Heart right ventricle (tissue), 16 donors: Measurements from ENCODE around the gene ITFG1. TPM values are rescaled to one million over a fixed set of nuclear protein-coding genes. Genes with fewer than 3 reads are reported as not detected.

Experiments used
- ATAC-seq, 8 donors: fragments of 200-7000 bp; cut with Tn5 transposase; one replicate each; pipeline ENCODE4 v1.9.1; 2020; ENCODE audit warnings: mild to moderate bottlenecking in 8 of 8, moderate library complexity in 8 of 8, moderate number of reproducible peaks in 1 of 8
- DNase-seq, 2 donors: peaks; one replicate each; pipeline ENCODE4 v3.0.0-alpha.2; 2020
- H3K27ac ChIP-seq, 10 donors: fragments of 200-600 bp; sonication (generic) in 2 of 10; one replicate each; pipeline versions ENCODE4 v1.5.0 to v1.8.0; 2020 to 2022; ENCODE audit warnings: mild to moderate bottlenecking in 3 of 10
- H3K27me3 ChIP-seq, 7 donors: fragments of 200-600 bp; one replicate each; pipeline ENCODE4 v1.8.0; 2021 to 2022; ENCODE audit warnings: mild to moderate bottlenecking in 2 of 7
- H3K36me3 ChIP-seq, 9 donors: fragments of 200-600 bp; sonication (generic) in 1 of 9; one replicate each; pipeline versions ENCODE4 v1.5.0 to v1.8.0; 2020 to 2022; ENCODE audit warnings: mild to moderate bottlenecking in 2 of 9
- H3K4me1 ChIP-seq, 9 donors: fragments of 200-600 bp; sonication (generic) in 1 of 9; one replicate each; pipeline versions ENCODE4 v1.5.0 to v1.8.0; 2020 to 2022; ENCODE audit warnings: mild to moderate bottlenecking in 4 of 9
- H3K4me3 ChIP-seq, 10 donors: fragments of 200-600 bp; sonication (generic) in 2 of 10; one replicate each; pipeline versions ENCODE4 v1.5.0 to v1.8.0; 2020 to 2022; ENCODE audit warnings: mild to moderate bottlenecking in 7 of 10, moderate library complexity in 2 of 10
- H3K9me3 ChIP-seq, 11 donors: fragments of 200-600 bp in 10 of 11; sonication (generic) in 2 of 11; one replicate each; pipeline versions ENCODE4 v1.5.0 to v1.8.0; 2013 to 2022; ENCODE audit warnings: mild to moderate bottlenecking in 2 of 11, control low read depth in 1 of 11, moderate library complexity in 1 of 11
- WGBS, 2 donors: extraction: QIAGEN DNeasy Blood & Tissue Kit; methylation state at CpG; one replicate each; pipeline ENCODE4 v1.1.7; 2013; ENCODE audit warnings: inconsistent platforms in 1 of 2; 5-methylcytosine and 5-hydroxymethylcytosine counted together
- intact Hi-C, 10 donors: fragments of 100-400 bp; cut with DNase I; formaldehyde crosslinking; loops; one replicate each; pipeline versions ENCODE4 v1.11.1 to v1.14.2; 2022
- polyA plus RNA-seq, 2 donors: library from polyadenylated mRNA; stranded (reverse); fragments of 200-250 nt; gene quantifications; one replicate each; pipeline ENCODE4 v1.2.3, GENCODE V29; 2013
- total RNA-seq, 10 donors: library from RNA; stranded (reverse); fragmentation: NEBNext Ultra II Directional in 3 of 10; extraction: Animal tissue kit (Norgen Biotek cat#: 25700) in 3 of 10; gene quantifications; one replicate each; pipeline versions ENCODE4 v1.2.1 to v1.2.4, GENCODE V29; 2021 to 2023
- TF ChIP-seq, protein P1 (sequence below), 9 donors: fragments of 200-600 bp; sonication (generic) in 2 of 9; IDR thresholded peaks; one replicate each; pipeline versions ENCODE4 v1.5.0 to v1.8.0; 2021 to 2022; ENCODE audit warnings: antibody characterized with exemption in 9 of 9, mild to moderate bottlenecking in 5 of 9, moderate library complexity in 1 of 9
- donor health status: Arrhythmogenic right ventricular cardiomyopathy.
- donor health status: ischemic (EF 13 %, LVEDD 7.1; RV severe dilation, severe dysfunction).
- donor health status: healthy with polysubstance abuse.
- donor health status: DM: no; HTN: yes; CAD: no.
- donor health status: DM: no; HTN: no; CAD: no.
- donor health status: ischemic (EF 25% LVEDD 6.9; RV normal size, moderate dysfunction).
- donor health status: ischemic (EF 25% LVEDD 5.7; RV mildly dilated, moderate dysfunction).
- donor health status: healthy.
- donor health status: DM: yes; HTN: yes; CAD: no.
- donor health status: Ischemic cardiomyopathy.
- donor health status: ischemic (EF 35%, LVEDD 5.7; RV mildly dilated, moderate dysfunction).
- donor health status: nonischemic (EF 11% LVEDD 7.7; RV severe dilation, severe dysfunction).
- donor health status: DM: yes; HTN: yes; CAD: no.
- donor health status: PGD.
- donor health status: ischemic (EF 29% LVEDD 5.4; RV normal size, mild dysfunction).
- donor health status: nonischemic (EF 23%, LVEDD 6.1; RV moderate dilation, normal function).

ITFG1 gene
- total and polyA plus RNA-seq, 12 donors: 10.1 to 94.5 (median 72.3) TPM

DNA sequence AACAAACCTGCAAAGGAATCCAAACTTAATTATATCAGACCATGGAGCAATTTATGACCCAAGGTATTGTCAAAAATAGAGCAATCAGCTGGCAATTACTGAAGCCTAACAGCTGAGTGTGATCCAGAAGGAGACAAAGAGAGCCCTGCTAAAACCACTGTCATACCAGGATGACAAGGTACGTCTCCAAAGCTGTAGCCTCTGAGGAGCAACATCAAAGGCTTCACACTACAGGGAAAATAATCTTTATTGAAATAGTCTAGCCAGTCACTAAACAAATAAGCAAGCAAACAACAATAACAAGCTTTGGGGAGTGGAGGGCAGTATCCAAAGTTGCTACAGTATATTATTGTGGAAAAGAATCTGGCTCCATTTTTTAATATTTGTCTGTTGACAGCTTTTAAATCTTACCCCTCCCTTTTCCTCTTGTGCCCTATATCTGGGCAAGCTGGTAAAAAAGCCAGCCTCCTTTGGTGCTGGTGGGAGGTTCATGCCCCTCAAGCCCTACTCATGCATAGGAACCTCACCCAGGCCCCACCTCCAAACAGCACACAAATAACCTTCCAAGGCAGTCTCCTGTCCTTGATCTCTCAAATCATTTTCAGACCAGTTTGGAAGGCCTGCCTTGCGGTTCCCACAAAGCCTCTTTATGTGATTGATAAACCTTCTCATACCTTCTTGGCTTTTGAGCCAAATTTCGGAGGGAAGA is 73.7 kb downstream of the ITFG1 start:
- H3K4me1 ChIP-seq: peaks cover 0 to 10% (median 0%) of the 10 kb centered on the region in 9 donors
- no peaks in the 10 kb centered on the region for H3K27me3 ChIP-seq
- 85 to 91% methylated on average over 3 of the region's 3 CpGs for WGBS, 2 donors
- TF ChIP-seq, protein P1, sequence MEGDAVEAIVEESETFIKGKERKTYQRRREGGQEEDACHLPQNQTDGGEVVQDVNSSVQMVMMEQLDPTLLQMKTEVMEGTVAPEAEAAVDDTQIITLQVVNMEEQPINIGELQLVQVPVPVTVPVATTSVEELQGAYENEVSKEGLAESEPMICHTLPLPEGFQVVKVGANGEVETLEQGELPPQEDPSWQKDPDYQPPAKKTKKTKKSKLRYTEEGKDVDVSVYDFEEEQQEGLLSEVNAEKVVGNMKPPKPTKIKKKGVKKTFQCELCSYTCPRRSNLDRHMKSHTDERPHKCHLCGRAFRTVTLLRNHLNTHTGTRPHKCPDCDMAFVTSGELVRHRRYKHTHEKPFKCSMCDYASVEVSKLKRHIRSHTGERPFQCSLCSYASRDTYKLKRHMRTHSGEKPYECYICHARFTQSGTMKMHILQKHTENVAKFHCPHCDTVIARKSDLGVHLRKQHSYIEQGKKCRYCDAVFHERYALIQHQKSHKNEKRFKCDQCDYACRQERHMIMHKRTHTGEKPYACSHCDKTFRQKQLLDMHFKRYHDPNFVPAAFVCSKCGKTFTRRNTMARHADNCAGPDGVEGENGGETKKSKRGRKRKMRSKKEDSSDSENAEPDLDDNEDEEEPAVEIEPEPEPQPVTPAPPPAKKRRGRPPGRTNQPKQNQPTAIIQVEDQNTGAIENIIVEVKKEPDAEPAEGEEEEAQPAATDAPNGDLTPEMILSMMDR (IDR thresholded peaks at IDR 0.05): no peak
- H3K36me3 ChIP-seq: peaks cover 0 to 6% (median 0%) of the 10 kb centered on the region in 9 donors
- intact Hi-C loops: no loop called here
- no peak overlapping the region for H3K4me3 ChIP-seq
- H3K9me3 ChIP-seq: no peaks in the 10 kb centered on the region
- H3K27ac ChIP-seq: no peak overlapping the region
- DNase-seq (no peak), ATAC-seq (no peak)

DNA sequence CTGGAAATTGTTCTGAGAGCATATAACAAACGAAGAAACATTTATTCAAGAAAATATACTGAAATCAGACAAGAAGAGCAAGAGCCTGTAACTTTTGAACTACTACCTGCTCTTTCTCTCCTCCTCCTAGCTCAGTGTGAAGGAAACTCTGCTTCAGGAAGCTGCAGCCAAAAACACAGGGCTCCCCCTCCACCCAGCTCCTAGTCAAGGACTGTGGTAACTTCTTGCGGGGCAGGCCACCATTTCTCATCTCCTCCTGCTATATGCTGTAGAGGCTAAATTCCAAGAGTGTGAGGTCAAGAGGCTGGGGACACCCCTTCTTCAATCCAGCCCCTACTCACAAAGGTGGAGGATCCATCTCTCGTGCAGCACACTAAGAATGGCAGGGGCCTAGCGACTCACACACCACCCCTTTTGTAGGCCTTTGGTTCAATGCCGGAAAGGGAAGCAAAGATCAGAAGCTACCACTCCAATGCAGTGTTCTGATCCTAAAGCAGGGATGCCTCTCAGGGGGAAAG is 74.6 kb downstream of the ITFG1 start:
- ATAC-seq: no peak
- no peak for DNase-seq
- TF ChIP-seq, protein P1 (IDR thresholded peaks at IDR 0.05): no peak
- intact Hi-C loops: no loop called here
- peaks cover 0 to 10% (median 0%) of the 10 kb centered on the region in 9 donors for H3K4me1 ChIP-seq
- H3K27me3 ChIP-seq: no peaks in the 10 kb centered on the region
- 93 to 95% methylated on average over 5 of the region's 5 CpGs for WGBS, 2 donors
- no peak overlapping the region for H3K4me3 ChIP-seq
- H3K36me3 ChIP-seq: peaks cover 0 to 6% (median 0%) of the 10 kb centered on the region in 9 donors
- no peaks in the 10 kb centered on the region for H3K9me3 ChIP-seq
- H3K27ac ChIP-seq: no peak overlapping the region

DNA sequence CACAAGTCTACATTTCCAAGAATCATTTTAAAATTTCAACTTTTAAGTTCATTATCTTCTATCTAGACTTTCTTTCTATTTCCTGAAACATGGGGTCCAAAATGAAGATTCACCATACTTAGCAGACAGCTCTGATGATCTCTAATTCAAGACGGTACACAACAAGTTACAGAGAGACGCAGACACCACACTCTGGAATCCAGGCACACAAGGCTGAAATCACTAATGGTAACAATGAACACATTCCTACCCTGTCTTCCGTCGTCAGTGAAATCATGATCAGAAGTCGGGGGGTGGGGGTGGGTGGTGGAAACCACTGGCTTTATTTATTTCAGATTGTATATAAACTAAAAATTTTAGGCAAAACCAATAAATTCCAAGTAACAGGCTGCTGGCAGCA is 78.5 kb downstream of the ITFG1 start:
- no peak overlapping the region for H3K4me3 ChIP-seq
- H3K9me3 ChIP-seq: no peaks in the 10 kb centered on the region
- H3K36me3 ChIP-seq: peaks cover 0 to 6% (median 0%) of the 10 kb centered on the region in 9 donors
- WGBS, 2 donors: 86 to 87% methylated on average over 5 of the region's 5 CpGs
- no peak for ATAC-seq
- H3K27me3 ChIP-seq: no peaks in the 10 kb centered on the region
- H3K4me1 ChIP-seq: peaks cover 0 to 9% (median 0%) of the 10 kb centered on the region in 9 donors
- intact Hi-C loops: no loop called here
- TF ChIP-seq, protein P1 (IDR thresholded peaks at IDR 0.05): no peak
- H3K27ac ChIP-seq: no peak overlapping the region
- DNase-seq: no peak

DNA sequence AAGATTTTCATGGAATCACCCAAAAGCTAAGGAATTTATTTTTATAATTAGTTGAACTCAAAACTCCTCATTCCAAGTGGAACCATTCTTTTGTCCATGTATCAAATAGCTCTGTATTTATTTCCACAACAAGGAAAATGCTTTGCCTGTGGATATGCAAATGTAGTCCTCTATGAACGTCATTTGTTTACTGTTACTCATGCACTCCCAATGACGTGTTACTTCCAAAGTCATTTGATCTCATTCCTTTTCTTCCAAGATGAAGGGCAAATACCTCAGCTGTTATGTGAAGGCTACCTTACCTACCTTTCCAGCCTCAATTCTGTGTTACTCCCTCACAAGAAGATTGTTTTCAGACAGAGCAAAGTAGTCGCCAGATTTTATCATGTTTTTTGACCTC is 83.7 kb downstream of the ITFG1 start:
- DNase-seq (no peak), ATAC-seq (no peak)
- Histone ChIP-seq H3K4me3 (no peak overlapping the region), H3K36me3 (peaks cover 0 to 23% (median 7%) of the 10 kb centered on the region in 9 donors), H3K27me3 (no peaks in the 10 kb centered on the region), H3K4me1 (no peaks in the 10 kb centered on the region), H3K9me3 (no peaks in the 10 kb centered on the region), H3K27ac (no peak overlapping the region)
- intact Hi-C loops: no loop called here
- WGBS, 2 donors: 76% methylated on average over 3 of the region's 3 CpGs
- TF ChIP-seq, protein P1 (IDR thresholded peaks at IDR 0.05): no peak
